NOMO-1 treated with DMSO at 0.1 percent for 48 hours (cell line): ENCODE data around the gene BAG5.
A peak's percentile ranks its signal among the peaks of the same experiment; 100 is the strongest.
"Not testable (repeated sequence)": the region's sequence is repeated elsewhere in the genome, so short reads cannot be mapped to it uniquely, and the experiment has no call there.

Experiments used
- DNase-seq: peaks from one replicate; lab custom pipeline; 2025; ENCODE audit not compliant: unreplicated experiment; lab: John Stamatoyannopoulos, UW

Gene BAG5, protein sequence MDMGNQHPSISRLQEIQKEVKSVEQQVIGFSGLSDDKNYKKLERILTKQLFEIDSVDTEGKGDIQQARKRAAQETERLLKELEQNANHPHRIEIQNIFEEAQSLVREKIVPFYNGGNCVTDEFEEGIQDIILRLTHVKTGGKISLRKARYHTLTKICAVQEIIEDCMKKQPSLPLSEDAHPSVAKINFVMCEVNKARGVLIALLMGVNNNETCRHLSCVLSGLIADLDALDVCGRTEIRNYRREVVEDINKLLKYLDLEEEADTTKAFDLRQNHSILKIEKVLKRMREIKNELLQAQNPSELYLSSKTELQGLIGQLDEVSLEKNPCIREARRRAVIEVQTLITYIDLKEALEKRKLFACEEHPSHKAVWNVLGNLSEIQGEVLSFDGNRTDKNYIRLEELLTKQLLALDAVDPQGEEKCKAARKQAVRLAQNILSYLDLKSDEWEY

DNA sequence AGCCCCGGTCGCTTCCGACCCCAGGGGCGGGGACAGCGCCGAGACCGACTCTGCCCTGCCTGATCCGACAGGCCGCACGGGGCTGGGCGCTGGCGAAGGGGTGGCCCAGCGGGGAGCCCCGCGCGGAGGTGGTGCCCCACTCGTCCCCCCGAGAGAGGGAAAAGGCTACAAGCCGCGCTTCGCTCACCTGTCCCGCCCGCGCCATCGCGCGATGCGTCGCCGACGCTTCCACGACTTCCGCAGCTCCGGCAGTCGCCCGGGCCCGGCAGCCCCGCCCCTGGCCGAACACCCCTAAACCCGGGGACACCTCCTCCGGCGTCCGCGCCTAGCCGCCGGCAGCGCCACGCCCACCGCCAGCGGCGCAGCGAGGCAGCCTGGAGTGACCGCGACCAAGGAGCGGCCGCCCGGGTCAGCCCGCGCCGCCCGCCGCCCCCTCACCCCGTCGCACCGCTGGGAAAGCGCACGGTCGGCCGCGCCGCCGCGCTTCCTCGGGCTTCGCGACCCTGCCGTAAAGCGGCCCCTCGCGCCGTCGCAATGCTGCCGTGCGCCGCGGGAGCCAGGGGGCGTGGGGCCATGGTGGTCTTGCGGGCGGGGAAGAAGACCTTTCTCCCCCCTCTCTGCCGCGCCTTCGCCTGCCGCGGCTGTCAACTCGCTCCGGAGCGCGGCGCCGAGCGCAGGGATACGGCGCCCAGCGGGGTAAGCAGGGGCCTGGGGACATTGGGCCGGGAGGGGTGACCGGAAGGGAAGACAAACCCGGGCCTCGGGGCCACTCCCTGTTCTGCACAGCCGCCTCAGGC lies at the start of gene BAG5, which contains the start of gene COA8:
Gene BAG5, minus strand, starts transcription at position 229 of the 797 bp plus-strand sequence. CDS start 1,493 bp downstream, outside the sequence.
Gene COA8, plus strand, starts transcription at position 532 of the 797 bp plus-strand sequence. Its CDS starts 42 bp downstream, at position 574.
- DNase-seq, result peak; percentile 70

DNA sequence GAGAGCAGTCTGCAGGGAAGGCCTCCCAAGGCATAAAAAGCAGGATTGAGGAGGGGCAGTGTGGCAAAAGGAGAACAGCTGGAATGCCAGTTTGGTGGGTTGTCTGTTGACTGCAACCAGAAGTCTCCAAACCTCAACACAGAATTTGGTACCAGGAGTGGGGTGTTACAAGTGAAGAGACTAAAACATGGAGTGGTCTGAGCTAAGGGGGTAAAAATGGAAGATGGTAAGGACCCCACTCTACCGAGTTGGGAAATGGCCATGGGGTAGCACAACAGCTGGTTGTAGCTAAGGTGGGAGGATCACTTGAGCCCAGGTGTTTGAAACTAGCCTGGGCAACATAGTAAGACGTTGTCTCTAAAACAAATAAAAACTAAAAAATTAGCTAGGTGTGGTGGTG lies 48.8 kb upstream of the BAG5 start:
- no peak for DNase-seq

DNA sequence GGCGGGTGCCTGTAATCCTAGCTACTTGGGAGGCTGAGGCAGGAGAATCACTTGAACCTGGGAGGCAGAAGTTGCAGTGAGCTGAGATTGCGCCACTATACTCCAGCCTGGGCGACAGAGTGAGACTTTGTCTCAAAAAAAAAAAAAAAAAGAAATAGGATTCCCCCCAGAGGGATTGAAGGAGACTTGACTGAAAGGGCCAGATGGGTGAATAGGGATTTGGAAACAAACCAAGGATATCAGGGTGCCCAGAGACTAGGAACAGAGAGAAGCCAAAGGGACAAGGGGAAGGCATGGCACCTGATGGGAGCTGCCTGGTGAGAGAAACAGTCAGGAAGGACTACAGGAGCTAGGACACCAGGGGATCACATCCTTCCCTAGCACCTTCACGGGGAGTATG lies 46.6 kb upstream of the BAG5 start:
- DNase-seq, result not testable (repeated sequence)

DNA sequence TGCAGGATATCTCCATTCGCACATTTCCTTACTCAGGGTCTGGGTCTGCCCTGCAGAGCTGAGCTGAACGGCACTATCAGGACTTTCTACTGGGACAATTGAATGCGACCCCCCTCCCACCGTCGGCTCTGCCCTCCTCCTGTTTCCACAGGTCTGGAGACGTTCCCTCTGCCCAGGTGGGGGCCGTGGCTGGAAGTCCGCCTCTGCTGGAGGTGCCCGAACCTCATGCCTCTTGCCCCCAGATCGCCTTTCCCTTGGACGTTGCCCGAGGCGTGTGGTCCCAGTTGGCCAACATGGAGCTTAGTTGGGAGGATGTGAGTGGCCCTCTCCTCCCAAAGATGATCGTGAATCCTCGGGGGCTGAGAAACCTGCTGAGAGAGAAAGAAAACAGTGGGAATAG lies 45.4 kb upstream of the BAG5 start:
- no peak for DNase-seq

DNA sequence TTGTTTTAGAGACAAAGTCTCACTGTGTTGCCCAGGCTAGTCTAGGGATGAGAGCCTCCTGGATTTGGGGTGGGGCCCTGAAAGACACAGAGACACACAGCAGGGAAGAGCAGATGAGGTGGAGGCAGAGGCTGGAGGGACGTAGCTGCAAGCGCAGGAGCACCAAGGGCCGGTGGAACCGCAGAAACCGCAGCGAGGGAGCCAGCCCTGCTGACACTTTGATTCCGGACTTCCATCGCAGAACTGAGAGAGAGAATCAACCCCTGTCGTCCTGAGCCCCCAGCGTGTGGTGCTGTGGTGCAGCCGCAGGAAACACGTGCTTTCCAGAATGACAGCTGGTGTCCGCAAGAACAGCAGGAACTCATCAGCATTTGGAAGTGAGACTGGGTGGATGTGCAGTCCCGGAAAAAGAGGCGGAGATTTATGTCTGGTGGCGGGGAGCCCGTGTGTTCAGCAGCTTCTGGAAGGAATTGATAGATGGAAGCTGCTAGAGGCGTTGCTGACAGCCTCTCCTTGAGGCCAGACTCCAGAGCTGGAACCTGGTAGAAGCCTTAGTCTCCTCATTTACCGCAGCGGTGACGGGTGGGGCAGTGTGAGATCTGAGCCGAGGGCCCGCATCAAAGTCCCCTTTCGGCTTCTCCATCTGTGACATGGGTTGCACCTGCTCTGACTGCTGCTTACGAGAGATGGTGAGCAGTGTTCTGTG lies 44.7 kb upstream of the BAG5 start:
- peak; percentile 94 for DNase-seq

DNA sequence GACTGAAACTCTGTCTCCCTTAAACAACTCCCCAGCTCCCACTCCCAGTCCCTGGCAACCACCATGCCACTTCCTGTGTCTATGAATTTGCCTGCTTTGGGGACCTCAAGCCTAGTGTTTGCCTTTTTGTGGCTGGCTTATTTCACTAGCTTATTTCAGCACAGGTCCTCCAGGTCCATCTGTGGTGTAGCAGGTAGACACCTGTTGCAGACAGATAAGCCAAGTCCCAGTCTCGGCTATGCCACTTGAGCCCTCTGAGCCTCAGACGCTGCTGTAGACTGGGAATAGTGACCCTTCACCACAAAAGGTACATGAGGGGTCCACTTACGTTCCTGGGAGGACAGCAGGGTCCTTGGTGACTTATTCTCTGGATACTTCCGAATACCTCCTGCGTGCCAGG lies 42.2 kb upstream of the BAG5 start:
- DNase-seq, result no peak

DNA sequence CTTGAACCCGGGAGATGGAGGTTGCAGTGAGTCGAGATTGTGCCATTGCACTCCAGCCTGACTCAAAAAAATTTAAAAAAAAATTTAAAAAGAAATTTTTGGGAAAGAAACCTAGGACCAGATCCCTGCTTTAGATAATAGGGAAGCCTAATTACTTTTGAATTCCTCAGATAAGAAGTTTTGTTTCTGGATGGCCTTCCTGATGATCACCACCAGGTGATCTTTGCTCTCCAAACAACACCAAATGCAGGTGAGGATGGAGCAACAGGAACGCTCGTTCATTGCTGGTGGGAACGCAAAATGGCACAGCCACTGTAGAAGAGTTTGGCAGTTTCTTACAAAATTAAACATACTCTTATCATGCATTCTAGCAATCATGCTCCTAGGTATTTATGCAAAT lies 38.0 kb upstream of the BAG5 start:
- DNase-seq, result no peak

DNA sequence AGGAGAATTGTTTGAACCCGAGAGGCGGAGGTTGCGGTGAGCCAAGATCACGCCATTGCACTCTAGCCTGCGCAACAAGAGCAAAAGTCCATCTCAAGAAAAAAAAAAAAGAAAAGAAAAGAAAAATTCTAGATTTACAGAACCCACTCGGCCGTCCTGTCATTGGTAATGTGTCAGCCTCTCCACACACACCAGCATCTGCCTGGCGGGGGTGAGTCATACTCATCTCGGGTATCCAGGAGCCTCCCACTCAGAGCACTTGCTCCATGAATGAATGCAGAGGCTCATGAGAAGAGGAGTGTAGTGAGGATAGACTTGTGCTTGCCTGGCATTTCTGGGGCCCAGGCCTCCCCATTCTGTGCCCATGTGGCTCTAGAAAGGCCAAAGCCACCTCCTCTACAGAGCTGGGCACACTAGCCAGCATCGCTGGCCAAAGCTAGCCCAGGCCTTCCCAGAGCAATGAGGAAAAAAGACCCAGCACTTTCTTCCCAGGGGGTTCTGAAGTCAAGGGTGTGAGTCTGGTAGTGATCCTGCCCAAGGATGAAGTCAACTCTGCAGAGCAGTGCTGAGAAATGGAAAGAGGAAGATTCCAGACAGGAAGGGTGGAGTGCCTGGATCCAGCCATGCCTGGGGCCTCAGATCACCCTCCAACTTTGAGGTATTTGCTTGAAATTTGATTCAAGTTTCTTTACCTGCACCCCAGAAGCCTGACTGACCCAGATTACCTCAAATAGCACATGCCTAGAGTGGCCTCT lies 35.3 kb upstream of the BAG5 start:
- DNase-seq, result no peak

DNA sequence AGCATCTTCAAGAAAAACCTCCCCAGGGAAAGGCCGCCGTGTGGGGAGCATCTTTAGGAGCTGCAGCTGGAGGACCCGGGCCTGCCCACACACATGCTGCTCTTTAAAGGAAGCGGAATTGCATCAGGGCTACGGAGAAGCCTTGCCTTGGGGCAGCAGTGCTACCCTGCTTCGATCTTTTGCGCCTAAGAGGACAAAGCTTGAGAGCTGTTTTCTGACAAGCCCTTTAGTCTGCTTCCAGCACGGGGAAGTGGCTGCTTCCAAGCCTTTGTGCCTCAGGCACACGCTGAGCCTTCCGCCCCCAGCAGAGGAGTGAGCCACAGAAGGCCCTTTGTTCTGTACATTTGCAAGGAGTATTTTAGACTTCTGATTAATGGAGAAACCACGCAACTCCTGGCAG lies 31.8 kb upstream of the BAG5 start:
- DNase-seq, result no peak

DNA sequence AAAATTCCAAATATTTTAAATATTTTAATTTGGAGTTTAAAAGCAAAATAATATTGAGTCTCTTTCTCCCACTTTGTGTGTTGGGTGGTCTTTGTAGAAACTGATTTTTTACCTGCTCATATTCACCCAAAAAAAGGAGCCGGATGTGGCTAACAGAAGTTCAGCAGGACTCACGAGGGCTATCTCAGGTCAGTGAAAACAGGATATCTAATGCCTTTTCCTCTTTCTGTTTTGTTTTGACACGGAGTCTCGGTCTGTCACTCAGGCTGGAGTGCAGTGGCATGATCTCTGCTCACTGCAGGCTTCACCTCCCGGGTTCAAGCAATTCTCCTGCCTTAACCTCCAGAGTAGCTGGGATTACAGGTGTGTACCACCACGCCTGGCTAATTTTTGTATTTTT lies 31.1 kb upstream of the BAG5 start:
- DNase-seq, result no peak

DNA sequence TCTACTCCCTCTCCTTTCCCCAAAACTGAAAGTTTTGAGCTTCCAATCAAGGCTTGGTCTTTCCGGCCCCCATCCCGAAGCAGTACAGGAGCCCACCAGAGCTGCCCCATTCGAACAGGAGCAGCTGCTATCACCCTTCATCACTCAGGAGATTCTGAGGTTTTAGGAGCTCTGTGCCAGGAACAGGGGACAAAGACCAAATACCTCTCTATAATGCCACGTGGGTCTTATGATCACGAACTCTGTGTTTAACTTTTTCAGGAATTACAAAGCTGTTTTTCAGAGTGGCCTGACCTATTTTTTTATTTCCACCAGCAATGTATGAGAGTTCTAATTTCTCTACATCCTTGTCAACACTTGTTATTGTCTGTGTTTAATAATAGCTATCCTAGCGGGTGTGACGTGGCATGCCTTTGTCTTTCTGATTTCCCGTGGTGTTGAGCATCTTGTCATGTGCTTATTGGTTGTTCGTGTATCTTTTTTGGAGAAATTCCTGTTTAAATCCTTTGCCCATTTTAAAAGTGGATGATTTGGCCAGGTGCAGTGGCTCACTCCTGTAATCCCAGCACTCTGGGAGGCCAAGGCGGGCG lies 22.0 kb upstream of the BAG5 start:
- DNase-seq, result no peak

DNA sequence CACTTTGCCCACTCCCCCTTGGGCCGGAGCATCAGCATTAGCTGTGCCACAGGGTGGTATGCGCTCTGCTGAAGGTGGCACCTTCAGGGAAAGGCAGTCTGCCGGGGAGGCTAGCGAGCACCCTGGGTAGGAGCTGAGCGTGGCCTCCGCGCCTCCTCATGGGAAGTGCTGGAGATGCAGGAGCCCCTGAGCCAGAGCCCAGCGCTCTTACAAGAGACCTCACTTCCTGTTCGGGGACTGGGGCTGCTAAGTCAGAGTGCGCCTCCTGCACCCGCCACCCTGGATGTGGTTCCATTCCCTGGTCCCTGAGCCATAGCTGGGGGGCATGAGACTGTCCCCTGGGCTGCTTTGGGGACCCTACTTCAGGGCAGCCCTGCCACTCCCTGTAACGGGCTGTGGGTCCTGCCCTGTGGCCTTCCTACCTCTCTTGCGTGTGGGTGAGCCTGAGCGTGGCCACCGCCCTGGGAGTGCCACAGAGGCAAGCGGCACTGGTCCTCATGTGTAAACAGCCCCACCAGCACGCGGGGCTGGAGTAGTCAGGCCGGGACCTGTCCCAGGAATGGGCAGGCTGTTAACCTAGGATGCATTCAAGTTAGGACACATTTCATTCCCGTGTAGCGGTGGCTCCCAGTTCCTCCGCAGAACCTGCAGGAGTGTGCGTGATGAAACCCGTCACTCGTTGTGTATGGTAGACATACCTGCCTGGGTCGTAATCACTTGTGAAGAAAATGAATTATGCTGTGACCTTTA lies 19.7 kb upstream of the BAG5 start:
- DNase-seq, result no peak

DNA sequence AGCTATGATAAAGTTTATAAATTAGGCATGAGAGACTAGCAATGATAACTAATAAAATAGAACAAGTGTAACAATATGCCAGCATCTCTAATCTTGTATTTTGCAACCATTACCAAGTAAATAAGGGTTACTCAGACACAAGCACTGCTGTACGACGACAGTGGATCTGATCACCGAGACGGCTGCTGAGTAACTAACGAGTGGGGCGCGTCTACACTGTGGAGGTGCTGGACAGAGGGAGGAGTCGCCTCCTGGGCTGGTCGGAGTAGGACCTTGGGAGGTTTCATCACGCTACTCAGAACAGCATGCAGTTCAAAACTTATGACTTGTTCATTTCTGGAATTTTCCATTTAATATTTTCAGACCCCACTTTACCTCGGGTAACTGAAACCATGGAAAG lies 18.7 kb upstream of the BAG5 start:
- DNase-seq, result no peak

DNA sequence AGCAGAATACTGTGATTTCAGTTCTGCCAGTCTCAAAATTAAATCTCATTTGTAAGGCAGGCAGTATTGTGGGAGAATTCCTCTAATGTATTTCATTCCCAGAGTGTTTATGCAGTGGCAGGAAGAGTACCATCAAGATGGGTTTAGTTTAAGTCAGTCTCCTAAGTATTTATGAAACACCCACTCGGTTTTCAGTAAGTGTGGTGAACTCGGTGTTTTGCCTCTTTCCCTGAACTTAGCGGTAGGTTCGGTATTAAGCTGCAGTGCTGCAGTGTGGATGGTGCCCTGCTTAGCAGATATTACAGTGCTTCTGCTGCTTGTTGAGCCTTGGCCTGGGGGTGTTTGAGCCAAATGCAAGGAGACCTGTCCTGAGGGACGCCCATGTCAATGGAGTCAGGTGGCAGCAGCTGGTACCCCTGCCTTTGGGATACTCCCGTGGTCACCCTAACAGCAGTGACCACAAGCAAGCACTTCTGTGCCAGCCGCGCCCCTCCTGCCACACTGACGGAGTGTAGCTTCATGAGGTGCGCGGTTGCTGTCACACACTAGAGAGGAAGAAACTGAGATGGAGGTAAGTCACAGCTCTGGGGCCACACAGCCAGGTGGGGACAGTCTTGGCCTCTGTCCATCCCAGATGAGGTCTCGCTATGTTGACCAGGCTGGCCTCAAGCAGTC lies 16.1 kb upstream of the BAG5 start:
- no peak for DNase-seq

DNA sequence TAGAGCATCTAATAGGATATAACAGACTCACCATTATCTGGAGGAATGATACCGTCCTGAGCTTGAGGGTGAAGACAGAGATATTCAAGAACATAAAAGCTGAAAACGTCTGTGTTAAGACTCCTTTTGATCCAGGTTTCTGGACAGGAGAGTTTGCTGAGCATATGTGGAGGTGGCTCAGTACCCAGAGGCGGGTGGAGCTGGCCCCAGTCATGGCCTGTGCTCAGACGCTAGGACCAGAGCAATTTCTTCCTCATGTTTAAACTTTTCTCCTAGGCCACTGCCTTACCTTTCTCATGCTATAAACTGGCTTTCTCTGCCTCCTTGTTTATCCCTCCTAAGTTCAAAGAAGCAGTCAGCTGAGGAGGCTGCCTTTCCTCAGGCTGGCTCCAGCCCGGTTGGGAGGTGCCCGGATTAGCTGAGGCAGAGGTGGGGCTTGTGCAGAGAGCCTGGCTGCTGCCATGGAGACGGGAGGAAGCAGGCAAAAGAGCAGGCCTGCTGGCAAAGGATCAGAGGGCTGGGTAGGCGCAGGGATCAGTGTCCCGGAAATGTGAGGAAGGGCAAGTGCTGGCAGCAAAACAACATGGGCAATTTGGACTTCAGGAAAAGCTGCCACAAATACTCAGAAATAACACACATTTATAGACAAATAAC lies 14.0 kb upstream of the BAG5 start:
- DNase-seq, result no peak

DNA sequence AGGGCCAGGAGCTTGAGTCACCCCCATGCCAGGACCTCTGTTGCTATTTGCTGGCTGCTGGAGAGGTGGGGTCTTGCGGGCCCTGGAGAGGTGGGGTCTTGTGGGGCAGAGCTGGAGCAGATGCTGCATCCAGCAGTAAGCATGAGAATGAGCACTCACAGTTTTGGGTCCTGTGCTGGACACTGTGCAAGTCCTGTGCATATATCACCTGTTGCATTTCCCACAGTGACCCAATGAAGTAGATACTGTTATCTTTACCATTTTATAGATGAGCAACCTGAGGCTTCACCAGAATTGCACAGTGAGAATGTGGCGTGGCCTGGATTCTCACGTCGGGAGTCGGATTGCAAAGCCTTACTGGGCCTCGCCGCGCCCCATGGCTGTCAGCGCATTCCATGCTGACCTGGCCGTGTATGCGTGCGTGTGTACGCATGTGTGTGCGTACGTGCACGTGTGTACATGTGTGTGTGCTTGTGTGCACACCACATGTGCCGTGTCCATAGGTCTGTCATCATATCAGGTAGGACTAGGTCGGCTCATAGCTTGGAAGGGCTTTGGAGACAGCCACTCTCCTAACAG lies 12.3 kb upstream of the BAG5 start:
- DNase-seq, result no peak

DNA sequence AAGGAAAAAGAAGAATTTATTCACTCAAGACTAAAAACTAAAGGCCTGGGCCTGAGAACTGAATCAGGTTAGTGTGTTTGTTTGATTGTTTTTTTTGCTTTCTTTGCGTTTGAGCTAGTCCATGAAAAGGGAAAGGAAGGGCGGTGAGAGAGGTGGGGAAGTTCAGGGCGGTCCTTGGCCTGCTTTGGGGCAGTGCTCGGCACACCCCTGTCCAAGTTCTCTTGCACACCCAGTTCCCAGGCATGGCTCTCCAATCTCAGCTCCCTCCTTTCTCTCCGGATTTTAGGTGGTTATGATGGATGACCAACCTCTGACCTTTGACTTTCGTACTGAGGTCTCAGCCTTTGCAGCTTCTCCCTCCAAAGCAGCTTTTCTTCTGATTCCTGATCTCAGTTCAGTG lies 11.6 kb upstream of the BAG5 start:
- DNase-seq, result no peak

DNA sequence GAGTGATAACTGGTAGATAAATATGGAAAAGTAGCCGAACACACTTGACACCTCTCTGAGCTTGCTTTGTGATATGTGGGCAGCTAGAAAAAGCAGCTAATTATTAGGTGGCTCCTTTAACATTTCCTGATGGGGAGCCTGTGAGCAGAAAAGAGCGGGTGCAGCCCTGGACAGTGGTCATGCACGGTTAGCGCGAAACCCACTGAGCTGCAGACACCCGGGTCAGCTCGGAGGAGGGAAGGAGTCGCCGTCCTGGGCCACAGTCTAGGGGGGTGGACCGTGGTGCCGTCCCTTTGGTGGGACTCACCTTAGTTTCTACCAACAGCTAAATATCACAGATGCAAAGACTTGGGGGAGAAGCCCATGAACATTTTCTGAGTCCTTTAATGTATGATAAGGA lies 7.0 kb upstream of the BAG5 start:
- DNase-seq, result no peak
